HUES48 (cell line): ENCODE results near the gene DGKQ.
"Not testable (repeated sequence)": the region's sequence is repeated elsewhere in the genome, so short reads cannot be mapped to it uniquely, and the experiment has no call there.

ENCODE experiments used
- H3K27ac ChIP-seq: one replicate; pipeline ENCODE4 v1.7.0; 2013; ENCODE audit warnings: low read depth, low read length, inconsistent platforms
- H3K27me3 ChIP-seq: 2 replicates; pipeline ENCODE4 v1.6.1; 2013; ENCODE audit warnings: mild to moderate bottlenecking, low read length; ENCODE audit not compliant: control insufficient read depth, insufficient read depth
- H3K36me3 ChIP-seq: 2 replicates; pipeline ENCODE4 v1.6.1; 2013; ENCODE audit warnings: low read length; ENCODE audit not compliant: control insufficient read depth, insufficient read depth
- H3K4me1 ChIP-seq: 2 replicates; pipeline ENCODE4 v1.6.1; 2013; ENCODE audit warnings: mild to moderate bottlenecking, low read length; ENCODE audit not compliant: control insufficient read depth, insufficient read depth
- H3K4me3 ChIP-seq: 2 replicates; pipeline ENCODE4 v1.5.1; 2013; ENCODE audit warnings: mild to moderate bottlenecking, low read depth, low read length
- H3K9ac ChIP-seq: 2 replicates; pipeline ENCODE4 v1.6.1; 2013; ENCODE audit warnings: mild to moderate bottlenecking, low read depth, low read length, moderate library complexity
- H3K9me3 ChIP-seq: 2 replicates; pipeline ENCODE4 v1.6.1; 2013; ENCODE audit warnings: low read length; ENCODE audit not compliant: control insufficient read depth, insufficient read depth

Gene DGKQ

GRCh38 chr4:932713-933070 is 40.7 kb downstream of the DGKQ start:
- H3K4me1 ChIP-seq, result peaks cover 5% of the 10 kb centered on the region
- peak overlapping the region; percentile 40 for H3K27ac ChIP-seq
- peak overlapping the region; percentile 81 for H3K4me3 ChIP-seq
- H3K9me3 ChIP-seq, result no peaks in the 10 kb centered on the region
- H3K36me3 ChIP-seq, result no peaks in the 10 kb centered on the region
- no peaks in the 10 kb centered on the region for H3K27me3 ChIP-seq
- peak overlapping the region; percentile 5; the same call in 1 of the 2 replicates for H3K9ac ChIP-seq

GRCh38 chr4:931960-932712 is 41.2 kb downstream of the DGKQ start, which contains the start of the genes GAK and TMEM175:
Gene GAK (minus strand): TSS chr4:932316. CDS start chr4:932187, 129 bp downstream.
Gene TMEM175 (plus strand): TSS chr4:932460. CDS start chr4:947740, 15,280 bp downstream.
- H3K36me3 ChIP-seq, result no peaks in the 10 kb centered on the region
- no peaks in the 10 kb centered on the region for H3K9me3 ChIP-seq
- H3K27ac ChIP-seq, result peak within 1 kb of the TSS; percentile 79
- peaks cover 5% of the 10 kb centered on the region for H3K4me1 ChIP-seq
- peak within 1 kb of the TSS; percentile 83 for H3K9ac ChIP-seq
- H3K27me3 ChIP-seq, result no peaks in the 10 kb centered on the region
- peak within 1 kb of the TSS; percentile 81 for H3K4me3 ChIP-seq

GRCh38 chr4:931194-931959 is 42.0 kb downstream of the DGKQ start:
- H3K36me3 ChIP-seq, result no peaks in the 10 kb centered on the region
- H3K27me3 ChIP-seq, result no peaks in the 10 kb centered on the region
- H3K9ac ChIP-seq, result peak overlapping the region; percentile 83
- H3K9me3 ChIP-seq, result no peaks in the 10 kb centered on the region
- H3K4me1 ChIP-seq, result peaks cover 5% of the 10 kb centered on the region
- peak overlapping the region; percentile 81 for H3K4me3 ChIP-seq
- H3K27ac ChIP-seq, result peak overlapping the region; percentile 79

GRCh38 chr4:930827-931193 is 42.6 kb downstream of the DGKQ start:
- Histone ChIP-seq H3K4me1 (peaks cover 5% of the 10 kb centered on the region), H3K36me3 (no peaks in the 10 kb centered on the region), H3K4me3 (peak overlapping the region; percentile 81), H3K9ac (no peak overlapping the region), H3K27ac (no peak overlapping the region), H3K27me3 (no peaks in the 10 kb centered on the region), H3K9me3 (no peaks in the 10 kb centered on the region)

- Histone ChIP-seq H3K27me3 (no peaks in the 10 kb centered on the region), H3K9ac (no peak overlapping the region), H3K9me3 (no peaks in the 10 kb centered on the region), H3K4me1 (peaks cover 5% of the 10 kb centered on the region), H3K4me3 (no peak overlapping the region), H3K36me3 (no peaks in the 10 kb centered on the region), H3K27ac (no peak overlapping the region)
Observed at GRCh38 chr4:930028-930551, 43.3 kb downstream of the DGKQ start.

- H3K4me1 ChIP-seq, result peaks cover 5% of the 10 kb centered on the region
- H3K9me3 ChIP-seq, result no peaks in the 10 kb centered on the region
- no peak overlapping the region for H3K4me3 ChIP-seq
- H3K27me3 ChIP-seq, result no peaks in the 10 kb centered on the region
- H3K27ac ChIP-seq, result no peak overlapping the region
- H3K36me3 ChIP-seq, result no peaks in the 10 kb centered on the region
- no peak overlapping the region for H3K9ac ChIP-seq
Observed at GRCh38 chr4:929096-929765, 44.1 kb downstream of the DGKQ start.

GRCh38 chr4:927566-927965 is 45.8 kb downstream of the DGKQ start:
- H3K27ac ChIP-seq, H3K9me3 ChIP-seq, H3K4me3 ChIP-seq, H3K36me3 ChIP-seq, H3K27me3 ChIP-seq, H3K4me1 ChIP-seq, H3K9ac ChIP-seq: not testable (repeated sequence)

- peaks cover 5% of the 10 kb centered on the region for H3K4me1 ChIP-seq
- H3K27ac ChIP-seq, result no peak overlapping the region
- no peak overlapping the region for H3K9ac ChIP-seq
- H3K27me3 ChIP-seq, result no peaks in the 10 kb centered on the region
- H3K9me3 ChIP-seq, result no peaks in the 10 kb centered on the region
- no peak overlapping the region for H3K4me3 ChIP-seq
- H3K36me3 ChIP-seq, result 0 out of 2 replicates have a peak, but pooled peaks cover 3% of the 10 kb centered on the region
Observed at GRCh38 chr4:926538-926937, 46.8 kb downstream of the DGKQ start.

GRCh38 chr4:925771-926500 is 47.4 kb downstream of the DGKQ start:
- Histone ChIP-seq H3K27ac (no peak overlapping the region), H3K4me1 (peaks cover 2% of the 10 kb centered on the region), H3K9me3 (no peaks in the 10 kb centered on the region), H3K27me3 (no peaks in the 10 kb centered on the region), H3K4me3 (no peak overlapping the region), H3K36me3 (0 out of 2 replicates have a peak, but pooled peaks cover 3% of the 10 kb centered on the region), H3K9ac (no peak overlapping the region)

- no peak overlapping the region for H3K4me3 ChIP-seq
- H3K9ac ChIP-seq, result no peak overlapping the region
- H3K4me1 ChIP-seq, result no peaks in the 10 kb centered on the region
- 0 out of 2 replicates have a peak, but pooled peaks cover 3% of the 10 kb centered on the region for H3K36me3 ChIP-seq
- no peaks in the 10 kb centered on the region for H3K27me3 ChIP-seq
- no peaks in the 10 kb centered on the region for H3K9me3 ChIP-seq
- no peak overlapping the region for H3K27ac ChIP-seq
Observed at GRCh38 chr4:925171-925570, 48.2 kb downstream of the DGKQ start.
